ENCODE data around the gene PARD6A.

PARD6A gene

DNA sequence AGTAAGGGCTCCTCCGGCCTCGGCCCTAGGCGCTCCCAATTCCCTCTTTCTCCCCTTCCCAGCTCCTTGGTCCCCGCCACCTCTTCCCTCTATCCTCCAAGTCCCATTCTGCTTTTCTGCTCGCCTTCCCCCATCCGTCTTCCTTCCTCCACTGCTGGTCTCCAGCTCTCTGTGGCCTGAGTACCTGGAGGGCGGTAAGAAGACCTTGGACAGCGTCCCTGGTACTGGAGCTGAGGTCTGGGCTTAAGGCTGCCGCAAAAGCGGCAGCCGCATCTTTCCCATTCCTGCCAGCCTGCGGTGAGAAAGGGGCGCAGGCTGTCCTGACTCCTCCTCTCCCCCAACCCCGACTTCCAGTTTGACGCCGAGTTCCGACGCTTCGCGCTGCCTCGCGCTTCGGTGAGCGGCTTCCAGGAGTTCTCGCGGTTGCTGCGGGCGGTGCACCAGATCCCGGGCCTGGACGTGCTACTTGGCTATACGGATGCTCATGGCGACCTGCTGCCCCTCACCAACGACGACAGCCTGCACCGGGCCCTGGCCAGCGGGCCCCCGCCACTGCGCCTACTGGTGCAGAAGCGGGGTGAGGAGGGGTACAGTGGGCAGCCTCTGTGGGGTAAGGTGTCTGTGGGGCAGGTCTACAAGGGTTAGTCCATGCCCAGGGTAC is 471 bp downstream of the PARD6A start:
- ATAC-seq (ENCODE audit: insufficient read depth, low read depth) (no peak), DNase-seq (no peak)
- TF ChIP-seq, protein P1, sequence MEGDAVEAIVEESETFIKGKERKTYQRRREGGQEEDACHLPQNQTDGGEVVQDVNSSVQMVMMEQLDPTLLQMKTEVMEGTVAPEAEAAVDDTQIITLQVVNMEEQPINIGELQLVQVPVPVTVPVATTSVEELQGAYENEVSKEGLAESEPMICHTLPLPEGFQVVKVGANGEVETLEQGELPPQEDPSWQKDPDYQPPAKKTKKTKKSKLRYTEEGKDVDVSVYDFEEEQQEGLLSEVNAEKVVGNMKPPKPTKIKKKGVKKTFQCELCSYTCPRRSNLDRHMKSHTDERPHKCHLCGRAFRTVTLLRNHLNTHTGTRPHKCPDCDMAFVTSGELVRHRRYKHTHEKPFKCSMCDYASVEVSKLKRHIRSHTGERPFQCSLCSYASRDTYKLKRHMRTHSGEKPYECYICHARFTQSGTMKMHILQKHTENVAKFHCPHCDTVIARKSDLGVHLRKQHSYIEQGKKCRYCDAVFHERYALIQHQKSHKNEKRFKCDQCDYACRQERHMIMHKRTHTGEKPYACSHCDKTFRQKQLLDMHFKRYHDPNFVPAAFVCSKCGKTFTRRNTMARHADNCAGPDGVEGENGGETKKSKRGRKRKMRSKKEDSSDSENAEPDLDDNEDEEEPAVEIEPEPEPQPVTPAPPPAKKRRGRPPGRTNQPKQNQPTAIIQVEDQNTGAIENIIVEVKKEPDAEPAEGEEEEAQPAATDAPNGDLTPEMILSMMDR (IDR thresholded peaks at IDR 0.05; ENCODE audit: borderline replicate concordance, extremely low read depth, low read length, poor library complexity, severe bottlenecking): no peak
- no peak for TF ChIP-seq EZH2 (IDR thresholded peaks at IDR 0.05; ENCODE audit: borderline replicate concordance, low read depth, low read length, severe bottlenecking)
- Histone ChIP-seq H3K9ac (ENCODE audit: low read depth, low read length) (peak overlapping the region; percentile 51), H3K36me3 (ENCODE audit: insufficient read depth, low read length) (peaks cover 58% of the 10 kb centered on the region), H3K4me1 (ENCODE audit: insufficient read depth, low read length) (peaks cover 48% of the 10 kb centered on the region), H4K20me1 (ENCODE audit: insufficient read depth, low read length) (peaks cover 36% of the 10 kb centered on the region; the same call in 1 of the 2 replicates), H3K4me3 (ENCODE audit: low read depth in 1 of 2, low read length in 2 of 2) (peak overlapping the region; percentile 17 to 95; a peak in 3 of 4 replicates), H2AFZ (ENCODE audit: low read depth, low read length) (peak overlapping the region; percentile 77), H3K27ac (ENCODE audit: low read length) (peak overlapping the region; percentile 69), H3K9me3 (ENCODE audit: insufficient read depth, low read length, severe bottlenecking) (no peaks in the 10 kb centered on the region), H3K4me2 (ENCODE audit: insufficient read depth, low read length) (peak overlapping the region; percentile 97), H3K79me2 (ENCODE audit: insufficient read depth, low read length) (peaks cover 24% of the 10 kb centered on the region), H3K27me3 (ENCODE audit: insufficient read depth, low read length, poor library complexity) (no peaks in the 10 kb centered on the region)

DNA sequence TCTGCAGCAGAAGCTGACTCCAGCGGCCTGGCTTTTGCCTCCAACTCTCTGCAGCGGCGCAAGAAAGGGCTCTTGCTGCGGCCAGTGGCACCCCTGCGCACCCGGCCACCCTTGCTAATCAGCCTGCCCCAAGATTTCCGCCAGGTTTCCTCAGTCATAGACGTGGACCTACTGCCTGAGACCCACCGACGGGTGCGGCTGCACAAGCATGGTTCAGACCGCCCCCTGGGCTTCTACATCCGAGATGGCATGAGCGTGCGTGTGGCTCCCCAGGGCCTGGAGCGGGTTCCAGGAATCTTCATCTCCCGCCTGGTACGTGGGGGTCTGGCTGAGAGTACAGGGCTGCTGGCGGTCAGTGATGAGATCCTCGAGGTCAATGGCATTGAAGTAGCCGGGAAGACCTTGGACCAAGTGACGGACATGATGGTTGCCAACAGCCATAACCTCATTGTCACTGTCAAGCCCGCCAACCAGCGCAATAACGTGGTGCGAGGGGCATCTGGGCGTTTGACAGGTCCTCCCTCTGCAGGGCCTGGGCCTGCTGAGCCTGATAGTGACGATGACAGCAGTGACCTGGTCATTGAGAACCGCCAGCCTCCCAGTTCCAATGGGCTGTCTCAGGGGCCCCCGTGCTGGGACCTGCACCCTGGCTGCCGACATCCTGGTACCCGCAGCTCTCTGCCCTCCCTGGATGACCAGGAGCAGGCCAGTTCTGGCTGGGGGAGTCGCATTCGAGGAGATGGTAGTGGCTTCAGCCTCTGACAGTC is 1.3 kb downstream of the PARD6A start:
- Histone ChIP-seq H3K4me3 (ENCODE audit: low read depth in 1 of 2, low read length in 2 of 2) (no peak overlapping the region), H3K4me1 (ENCODE audit: insufficient read depth, low read length) (peaks cover 53% of the 10 kb centered on the region), H4K20me1 (ENCODE audit: insufficient read depth, low read length) (peaks cover 29% of the 10 kb centered on the region; the same call in 1 of the 2 replicates), H3K27ac (ENCODE audit: low read length) (no peak overlapping the region), H3K27me3 (ENCODE audit: insufficient read depth, low read length, poor library complexity) (no peaks in the 10 kb centered on the region), H3K79me2 (ENCODE audit: insufficient read depth, low read length) (peaks cover 26% of the 10 kb centered on the region), H3K4me2 (ENCODE audit: insufficient read depth, low read length) (peak overlapping the region; percentile 97; the same call in 1 of the 2 replicates), H3K36me3 (ENCODE audit: insufficient read depth, low read length) (peaks cover 52% of the 10 kb centered on the region), H2AFZ (ENCODE audit: low read depth, low read length) (no peak overlapping the region), H3K9me3 (ENCODE audit: insufficient read depth, low read length, severe bottlenecking) (no peaks in the 10 kb centered on the region), H3K9ac (ENCODE audit: low read depth, low read length) (0 out of 2 replicates have a peak overlapping the region, but pooled peaks have one; percentile 51)
- DNase-seq (no peak), ATAC-seq (ENCODE audit: insufficient read depth, low read depth) (no peak)
- TF ChIP-seq, protein P1 (IDR thresholded peaks at IDR 0.05; ENCODE audit: borderline replicate concordance, extremely low read depth, low read length, poor library complexity, severe bottlenecking): no peak
- TF ChIP-seq EZH2 (IDR thresholded peaks at IDR 0.05; ENCODE audit: borderline replicate concordance, low read depth, low read length, severe bottlenecking): no peak

DNA sequence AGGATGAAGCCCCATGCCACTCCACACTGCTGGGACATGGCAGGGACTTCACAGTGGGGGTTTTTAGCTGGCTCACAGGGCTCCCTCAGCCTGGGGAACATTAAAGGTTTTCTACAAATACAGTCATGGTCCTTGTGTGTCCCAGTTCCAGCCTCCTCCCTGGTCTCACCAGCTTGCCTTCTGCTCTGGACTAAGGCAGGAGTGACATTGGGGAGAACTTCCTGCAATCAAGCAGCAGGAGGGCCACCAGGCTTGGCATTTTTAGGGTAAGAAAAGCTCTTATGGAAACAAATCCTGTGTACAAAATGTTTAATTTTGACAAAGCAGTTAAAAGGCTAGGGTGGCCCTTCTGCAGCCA is 1.9 kb downstream of the PARD6A start:
- H3K9me3 ChIP-seq (ENCODE audit: insufficient read depth, low read length, severe bottlenecking): no peaks in the 10 kb centered on the region
- no peak for ATAC-seq (ENCODE audit: insufficient read depth, low read depth)
- no peak overlapping the region for H3K27ac ChIP-seq (ENCODE audit: low read length)
- H3K27me3 ChIP-seq (ENCODE audit: insufficient read depth, low read length, poor library complexity): no peaks in the 10 kb centered on the region
- H3K79me2 ChIP-seq (ENCODE audit: insufficient read depth, low read length): peaks cover 29% of the 10 kb centered on the region
- H3K4me3 ChIP-seq (ENCODE audit: low read depth in 1 of 2, low read length in 2 of 2): no peak overlapping the region
- no peak overlapping the region for H2AFZ ChIP-seq (ENCODE audit: low read depth, low read length)
- no peak overlapping the region for H3K9ac ChIP-seq (ENCODE audit: low read depth, low read length)
- peaks cover 59% of the 10 kb centered on the region for H3K4me1 ChIP-seq (ENCODE audit: insufficient read depth, low read length)
- peaks cover 46% of the 10 kb centered on the region for H3K36me3 ChIP-seq (ENCODE audit: insufficient read depth, low read length)
- no peak for DNase-seq
- H4K20me1 ChIP-seq (ENCODE audit: insufficient read depth, low read length): peaks cover 24% of the 10 kb centered on the region; the same call in 1 of the 2 replicates
- no peak overlapping the region for H3K4me2 ChIP-seq (ENCODE audit: insufficient read depth, low read length)
- TF ChIP-seq EZH2 (IDR thresholded peaks at IDR 0.05; ENCODE audit: borderline replicate concordance, low read depth, low read length, severe bottlenecking): no peak
- TF ChIP-seq, protein P1 (IDR thresholded peaks at IDR 0.05; ENCODE audit: borderline replicate concordance, extremely low read depth, low read length, poor library complexity, severe bottlenecking): no peak
